GM11168 (cell line): ENCODE measurements around the gene CDK7.

ENCODE experiments used
- in situ Hi-C: fragments of 300-500 bp; cut with MboI; formaldehyde crosslinking; loops from one replicate; pipeline ENCODE4 v1.12.0; 2022; ENCODE audit warnings: low sequenced_read_pairs; ENCODE audit not compliant: unreplicated experiment

Gene CDK7

DNA sequence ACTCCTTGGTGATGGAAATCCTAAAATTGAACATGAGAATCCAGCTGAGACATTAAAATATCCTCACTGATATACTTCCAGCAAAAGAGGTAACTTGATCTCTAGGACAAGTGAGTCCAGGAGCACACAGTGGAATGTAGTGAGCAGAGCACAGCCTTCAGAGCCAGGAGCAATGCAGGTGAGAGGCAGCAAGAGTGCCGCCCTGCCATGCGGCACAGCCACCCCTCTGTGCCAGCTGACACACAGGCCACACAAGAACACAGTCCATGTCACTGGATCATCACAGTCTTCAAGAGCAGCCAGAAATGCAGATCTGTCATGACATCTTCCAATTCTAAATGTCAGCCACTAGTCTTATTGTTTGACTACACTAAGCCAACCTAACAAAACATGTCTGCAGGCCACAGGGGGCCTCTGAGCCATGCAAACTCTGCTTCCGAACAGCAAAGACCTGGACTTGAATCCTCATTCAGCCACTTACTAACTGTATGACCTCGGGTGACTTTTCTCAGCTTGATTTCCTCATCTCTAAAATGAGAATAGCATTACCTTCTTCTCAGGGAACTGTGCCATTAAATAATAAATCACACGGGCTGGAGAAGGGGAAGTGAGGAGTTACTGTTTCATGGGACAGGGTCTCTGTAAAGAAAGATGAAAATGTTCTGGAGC, 50.9 kb downstream of the CDK7 start:
- in situ Hi-C loops, result no loop called here

DNA sequence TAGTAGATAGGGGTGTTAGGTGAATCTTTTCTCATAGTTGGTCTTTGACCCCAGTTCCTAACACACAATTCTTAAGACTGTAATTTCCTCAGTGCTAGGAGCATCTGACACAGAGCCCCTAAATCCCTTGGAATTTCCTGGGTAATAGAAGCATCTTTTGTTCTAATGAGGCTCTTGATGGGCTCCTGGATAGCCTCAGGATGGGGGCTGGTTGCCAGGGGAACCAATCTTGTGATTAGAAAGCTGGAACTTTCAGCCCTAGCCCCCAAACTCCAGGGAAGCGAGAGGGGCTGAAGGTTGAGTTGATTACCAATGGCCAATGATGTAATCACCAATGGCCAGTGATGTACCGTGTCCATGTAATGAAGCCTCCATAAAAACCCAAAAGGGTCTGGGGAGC, 53.4 kb downstream of the CDK7 start:
- in situ Hi-C loops, result no loop called here

DNA sequence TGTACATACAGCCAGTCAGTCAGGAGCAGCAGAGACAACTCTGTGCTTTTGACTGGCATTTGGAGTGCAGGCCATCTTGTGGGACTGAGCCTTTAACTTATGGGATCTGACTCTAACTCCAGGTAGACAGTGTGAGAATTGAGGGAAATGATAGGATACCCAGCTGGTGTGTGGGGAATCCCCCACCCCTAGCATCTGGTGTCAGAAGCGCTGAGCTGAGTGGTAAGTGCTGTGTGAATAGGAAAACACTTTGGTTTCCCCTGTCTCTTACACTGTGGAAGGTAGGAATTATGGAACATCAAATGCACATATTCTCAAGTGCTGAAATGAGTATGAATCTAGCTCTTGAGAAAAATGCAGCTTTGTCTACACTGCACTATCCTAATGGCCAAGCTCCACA, 54.0 kb downstream of the CDK7 start:
- in situ Hi-C loops, result no loop called here

DNA sequence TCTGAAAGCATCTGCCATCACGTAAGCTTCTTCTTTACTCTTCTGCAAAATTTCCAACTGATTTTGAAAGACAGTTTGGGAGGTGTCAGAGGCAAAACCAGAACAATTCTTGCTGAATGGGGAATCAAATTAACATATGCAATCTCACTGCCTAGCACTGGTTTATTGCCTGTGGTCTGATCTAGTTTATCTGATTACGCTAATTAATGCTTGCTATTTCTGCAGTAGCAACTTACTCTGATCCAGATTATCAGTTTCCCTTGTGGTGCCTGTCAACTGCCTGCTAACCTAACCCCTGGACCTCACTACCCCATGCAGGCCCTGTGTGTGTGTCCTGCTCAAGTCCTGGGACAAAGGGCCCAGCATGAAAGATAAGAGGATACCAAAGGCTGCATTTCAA, 57.6 kb downstream of the CDK7 start:
- in situ Hi-C loops, result no loop called here

DNA sequence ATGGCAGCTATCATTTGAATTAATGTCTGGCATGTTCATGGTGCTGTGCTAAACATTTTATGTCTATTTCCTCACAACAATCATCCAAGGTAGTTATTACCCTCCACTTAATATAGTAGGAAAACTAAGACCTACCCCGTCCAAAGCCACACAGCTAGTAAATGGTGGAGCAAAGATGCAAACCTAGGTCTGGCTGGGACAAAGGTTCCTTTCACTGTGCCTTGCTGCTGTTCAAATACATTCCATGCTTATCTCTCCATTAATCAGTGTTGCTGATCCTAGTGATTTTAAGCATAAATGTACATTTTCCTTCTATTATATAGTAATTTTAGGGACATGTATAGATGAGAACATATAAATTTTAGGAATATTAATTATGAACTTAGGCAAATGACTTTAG, 59.2 kb downstream of the CDK7 start:
- in situ Hi-C loops, result no loop called here

DNA sequence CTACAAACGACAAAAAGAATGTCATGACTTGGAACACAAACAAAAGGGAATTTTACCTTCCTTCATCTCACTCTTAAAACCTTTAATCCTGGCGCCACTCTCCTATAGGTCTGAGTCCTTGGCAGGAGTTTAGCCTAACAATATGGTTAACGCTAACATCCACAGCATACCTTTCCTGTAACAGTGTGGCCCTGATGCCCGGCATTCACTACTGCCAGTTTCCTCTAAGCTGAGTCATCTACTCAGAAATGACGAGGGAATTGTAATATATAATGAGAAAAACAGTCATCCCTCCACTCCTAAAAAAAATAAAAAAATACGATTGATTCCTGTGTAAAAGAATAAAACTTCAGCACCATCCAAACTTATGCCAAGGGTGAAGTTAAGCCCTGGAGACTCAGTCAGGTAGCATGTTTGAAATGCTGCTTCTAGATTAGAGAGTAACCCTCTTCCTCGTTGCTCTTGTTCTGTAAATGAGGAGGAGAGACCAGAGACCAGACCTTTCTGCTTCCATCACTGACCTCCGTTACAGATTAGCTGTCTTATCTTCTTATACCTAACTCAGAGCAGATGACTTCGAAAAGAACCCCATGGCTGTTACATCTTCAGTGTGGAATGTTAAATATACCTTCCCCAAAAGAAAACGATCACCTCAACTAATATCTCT, 60.5 kb downstream of the CDK7 start:
- in situ Hi-C loops, result no loop called here

DNA sequence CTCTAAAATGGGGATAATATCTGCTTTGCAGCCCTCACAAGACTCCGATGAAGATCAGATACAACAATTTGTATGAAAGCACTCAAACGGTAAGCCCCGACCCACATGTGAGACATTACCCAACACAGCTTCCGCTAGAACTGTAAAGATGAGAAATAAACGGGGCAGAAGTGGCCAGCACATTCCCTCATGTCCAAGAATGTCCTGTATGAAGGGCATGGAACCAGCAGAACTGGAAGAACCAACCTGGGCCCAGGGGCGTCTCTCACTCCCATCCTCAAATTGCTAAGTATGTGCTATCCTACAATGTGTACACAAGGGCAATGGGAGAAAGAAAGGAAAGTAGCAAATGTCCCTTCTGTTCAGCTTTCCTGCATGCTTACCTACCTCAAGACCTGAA, 64.9 kb downstream of the CDK7 start:
- in situ Hi-C loops, result no loop called here

DNA sequence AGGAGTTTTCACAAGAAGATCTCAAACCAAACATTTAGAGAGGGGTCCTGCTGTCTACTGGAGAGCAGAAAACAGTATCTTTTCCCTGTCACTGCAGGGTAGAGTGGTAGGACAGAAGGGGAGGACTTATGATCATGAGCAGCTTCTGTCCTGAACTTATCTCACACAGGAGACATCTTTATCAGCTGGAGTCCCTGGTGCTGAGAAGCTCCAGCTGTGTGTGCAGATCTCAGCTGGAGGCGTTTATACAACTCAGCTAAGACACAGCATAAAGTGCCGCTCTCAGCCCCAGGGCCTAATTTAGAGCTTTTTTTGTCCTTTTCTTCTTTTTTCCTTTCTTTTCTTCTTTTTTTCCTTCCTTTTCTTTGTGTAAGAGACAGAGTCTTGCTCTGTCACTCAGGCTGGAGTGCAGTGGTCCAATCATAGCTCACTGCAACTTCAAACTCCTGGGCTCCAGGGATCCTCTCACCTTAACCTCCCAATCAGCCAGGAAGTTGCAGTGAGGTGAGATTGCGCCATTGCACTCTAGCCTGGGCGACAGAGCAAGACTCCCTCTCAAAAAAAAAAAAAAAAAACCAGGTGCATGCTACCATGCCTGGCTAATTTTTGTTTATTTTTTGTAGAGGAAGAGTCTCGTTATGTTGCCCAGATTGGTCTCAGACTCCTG, 66.0 kb downstream of the CDK7 start:
- in situ Hi-C loops, result no loop called here

DNA sequence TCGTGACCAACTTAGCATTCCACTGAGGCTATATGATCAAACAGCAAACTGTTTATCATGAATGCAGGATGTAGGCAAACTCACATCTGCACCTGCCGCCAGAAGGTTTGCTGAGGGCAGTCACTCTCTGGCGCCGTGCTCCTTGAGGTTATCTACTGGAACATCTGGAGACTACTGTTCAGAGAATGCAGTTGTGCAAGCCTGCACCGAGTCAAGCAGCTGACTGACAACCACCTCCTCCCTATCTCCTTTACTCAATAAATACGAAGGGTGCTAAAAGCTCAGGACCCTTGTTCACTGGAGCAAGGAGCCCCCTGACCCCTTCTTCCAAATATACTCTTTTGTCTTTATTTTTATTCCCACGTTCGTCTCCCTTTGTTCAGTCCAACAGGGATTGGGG, 70.8 kb downstream of the CDK7 start:
- in situ Hi-C loops, result no loop called here

DNA sequence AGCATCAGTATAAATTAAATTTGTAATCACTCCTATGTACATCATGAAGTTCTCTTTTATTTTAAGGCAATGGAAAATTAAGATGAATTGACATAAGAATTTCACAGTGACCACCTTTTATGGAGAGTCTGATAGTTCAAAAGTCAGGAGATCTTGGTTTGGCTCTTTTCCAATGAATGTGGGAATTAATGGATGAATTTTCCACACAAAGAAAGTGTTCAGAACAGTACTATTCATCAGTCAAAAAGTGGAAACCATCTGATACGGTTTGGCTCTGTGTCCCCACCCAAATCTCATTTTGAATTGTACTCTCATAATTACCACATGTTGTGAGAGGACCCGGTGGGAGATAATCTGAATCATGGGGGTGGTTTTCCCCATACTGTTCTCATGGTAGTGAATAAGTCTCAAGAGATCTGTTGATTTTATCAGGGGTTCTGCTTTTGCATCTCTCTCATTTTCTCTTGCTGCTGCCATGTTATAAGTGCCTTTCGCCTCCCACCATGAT, 73.4 kb downstream of the CDK7 start:
- in situ Hi-C loops, result no loop called here

DNA sequence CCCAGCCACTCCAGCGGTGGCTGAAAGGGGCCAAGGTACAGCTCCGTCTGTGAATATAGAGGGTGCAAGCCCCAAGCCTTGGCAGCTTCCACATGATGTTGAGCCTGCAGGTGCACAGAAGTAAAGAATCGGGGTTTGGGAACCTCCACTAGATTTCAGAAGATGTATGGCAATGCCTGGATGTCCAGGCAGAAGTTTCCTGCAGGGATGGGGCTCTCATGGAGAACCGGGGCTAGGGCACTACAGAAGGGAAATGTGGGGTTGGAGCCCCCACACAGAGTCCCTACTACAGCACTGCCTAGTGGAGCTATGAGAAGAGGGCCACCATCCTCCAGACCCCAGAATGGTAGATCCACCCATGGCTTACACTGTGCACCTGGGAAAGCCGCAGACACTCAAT, 74.7 kb downstream of the CDK7 start:
- in situ Hi-C loops, result no loop called here

DNA sequence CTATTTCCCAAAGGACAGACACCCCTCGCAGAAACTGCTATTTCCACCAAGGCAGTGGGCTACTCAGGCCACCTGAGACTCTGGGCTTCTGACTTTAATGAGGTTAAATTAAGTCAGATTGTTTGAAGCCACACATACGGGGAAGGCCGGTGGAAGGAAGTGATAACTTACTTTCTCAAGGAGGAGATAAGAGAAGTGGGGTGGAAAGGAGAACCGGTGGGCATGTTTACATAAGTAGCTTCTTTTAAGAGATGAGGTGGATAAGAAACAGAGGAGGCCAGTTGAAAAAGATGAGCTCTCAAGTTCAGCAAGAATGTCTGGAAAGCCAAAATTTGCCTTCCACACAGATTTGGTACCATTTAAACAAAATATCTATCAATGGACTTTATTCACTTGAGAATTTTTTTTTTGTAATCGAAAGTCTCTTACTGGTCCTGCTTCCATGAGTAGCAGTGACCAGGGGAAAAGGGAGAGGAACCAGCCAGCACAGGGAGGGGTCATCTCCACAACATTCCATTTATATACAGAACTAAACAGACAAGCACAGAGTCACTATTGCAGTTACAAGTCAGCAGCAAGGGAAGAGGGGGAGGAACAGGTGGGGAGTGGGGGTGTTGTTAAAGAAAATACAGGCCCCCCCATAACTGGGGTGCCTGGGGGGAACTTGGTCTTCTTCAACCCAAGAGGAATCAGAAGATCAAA, 77.9 kb downstream of the CDK7 start:
- in situ Hi-C loops, result no loop called here

DNA sequence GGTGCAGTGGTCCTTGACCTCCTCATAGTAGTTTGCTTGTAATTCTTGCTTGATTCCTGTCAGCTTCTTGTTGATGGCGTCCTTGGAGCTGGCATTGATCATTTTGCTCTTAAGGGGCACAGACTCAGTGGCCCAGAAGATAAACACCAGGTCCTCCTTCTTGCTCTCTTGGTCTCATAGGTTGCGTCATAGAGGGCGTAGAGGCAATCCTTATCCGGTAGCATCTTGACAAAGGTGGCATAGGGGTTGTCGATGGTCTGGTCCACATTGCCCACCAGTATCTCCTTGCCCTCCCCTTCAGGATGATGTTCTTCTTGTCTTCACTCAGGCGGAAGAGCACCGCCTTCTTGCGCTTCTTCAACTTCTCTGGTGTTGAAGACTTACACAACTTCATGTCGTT, 78.7 kb downstream of the CDK7 start:
- in situ Hi-C loops, result no loop called here

DNA sequence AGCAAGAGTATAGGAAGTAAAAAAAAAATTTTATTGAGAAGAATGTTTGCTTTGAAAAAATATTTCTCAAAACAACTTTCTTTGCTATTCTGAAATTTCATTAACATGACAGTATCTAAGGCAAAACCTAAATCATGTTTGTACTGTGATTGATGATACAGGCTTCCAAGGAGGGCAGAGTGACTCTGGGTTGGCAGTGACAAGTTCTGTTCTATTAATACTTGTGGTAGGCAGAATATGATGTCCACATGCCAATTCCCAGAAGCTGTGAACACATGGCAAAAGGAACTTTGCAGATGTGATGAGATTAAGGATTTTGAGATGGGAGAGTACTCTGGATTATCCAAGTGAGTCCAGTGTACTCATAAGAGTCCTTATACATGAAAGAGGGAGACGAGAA, 81.3 kb downstream of the CDK7 start:
- in situ Hi-C loops, result no loop called here

DNA sequence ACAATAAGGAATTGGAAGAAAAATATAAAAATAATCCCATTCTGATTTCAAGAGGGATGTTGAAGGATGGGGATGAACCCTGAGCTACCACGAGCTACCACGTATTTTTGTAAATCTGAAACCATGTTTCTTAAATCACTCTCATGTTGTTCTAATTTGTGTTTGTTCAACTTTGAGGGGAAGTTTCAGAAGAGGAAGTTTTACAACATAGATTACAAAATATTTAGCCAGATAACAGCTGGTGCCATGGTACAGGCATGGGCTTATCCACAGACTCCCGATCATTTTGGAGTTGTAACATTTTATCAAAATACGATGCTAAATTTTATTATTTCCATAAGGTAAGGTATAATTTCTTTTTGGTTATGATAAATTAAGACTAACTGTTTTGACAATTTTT, 82.7 kb downstream of the CDK7 start:
- in situ Hi-C loops, result no loop called here

DNA sequence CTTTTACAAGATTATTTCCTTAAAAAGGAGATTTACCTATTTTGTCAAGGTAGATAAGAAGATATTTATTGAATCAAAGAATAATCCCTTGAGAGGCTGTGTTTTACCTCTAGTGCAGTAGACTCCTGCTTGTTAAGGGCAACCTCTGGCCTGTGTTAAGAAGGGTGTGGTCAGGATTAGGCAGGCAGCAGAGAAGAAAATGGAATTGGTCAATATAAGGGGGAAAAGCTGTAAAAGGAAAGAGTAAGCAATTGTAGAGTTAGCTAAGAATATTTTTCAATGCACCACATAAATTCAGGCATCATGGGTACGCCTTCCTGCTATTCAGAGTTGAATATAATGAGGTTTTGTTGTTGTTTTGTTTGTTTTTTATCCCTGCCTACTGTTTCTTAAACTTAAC, 91.7 kb downstream of the CDK7 start:
- in situ Hi-C loops, result no loop called here
